ENCODE measurements around the gene DNAH8. TPM values are rescaled to one million over a fixed set of nuclear protein-coding genes. Genes with fewer than 3 reads are reported as not detected.

The DNAH8 gene
- polyA plus RNA-seq, 4 donors: 0.35 to 0.57 (median 0.39) TPM

DNA sequence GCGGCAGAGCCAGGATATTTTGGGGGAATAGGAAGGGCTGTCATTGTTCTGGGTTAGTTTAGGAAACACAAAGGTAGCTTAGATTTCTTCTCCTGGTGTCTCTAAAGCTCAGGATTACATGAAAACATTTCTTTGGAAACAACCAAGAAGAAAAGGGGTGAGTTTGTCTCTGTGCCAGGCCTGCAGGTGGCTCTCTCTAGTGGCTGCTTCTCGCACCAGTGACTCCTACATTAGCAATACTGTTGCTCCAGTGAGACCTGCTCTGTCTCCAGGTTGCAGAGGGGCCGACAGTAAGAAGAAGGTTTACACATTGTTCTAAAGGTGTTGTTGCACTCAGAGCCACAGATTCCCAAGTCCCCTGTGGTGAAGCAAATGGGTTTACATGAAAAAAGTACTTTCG lies 228.9 kb downstream of the DNAH8 start:
- DNase-seq (ENCODE audit: low read depth in 4 of 4, low spot score in 2 of 4): no peak

DNA sequence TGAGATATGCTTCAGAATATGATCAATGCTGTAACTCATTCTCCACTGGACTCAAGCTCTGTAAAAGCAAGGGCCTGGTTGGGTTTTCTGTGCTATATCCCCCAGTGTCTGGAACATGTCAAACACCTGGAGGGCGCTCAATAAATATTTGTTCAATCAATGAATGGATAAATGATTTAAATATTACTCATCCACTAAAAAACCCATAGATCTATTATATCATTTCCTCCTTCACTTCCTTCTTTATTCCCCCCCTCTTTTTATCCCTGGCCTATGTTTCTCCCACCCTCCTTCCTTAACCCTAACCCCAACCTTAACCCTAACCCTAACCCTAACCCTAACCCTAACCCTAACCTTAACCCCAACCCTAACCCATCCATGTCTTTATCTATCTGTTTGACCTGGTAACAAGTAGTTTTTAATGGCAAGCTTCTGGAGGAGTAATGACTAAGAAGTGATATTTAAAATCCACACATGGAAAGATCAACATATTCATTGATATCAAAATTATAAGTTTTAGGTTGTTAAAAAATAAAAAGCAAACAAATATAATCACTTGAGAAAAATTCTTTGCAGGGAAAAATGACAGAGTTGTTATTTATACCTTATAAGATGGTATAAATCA lies 229.7 kb downstream of the DNAH8 start:
- no peak for DNase-seq (ENCODE audit: low read depth in 4 of 4, low spot score in 2 of 4)

DNA sequence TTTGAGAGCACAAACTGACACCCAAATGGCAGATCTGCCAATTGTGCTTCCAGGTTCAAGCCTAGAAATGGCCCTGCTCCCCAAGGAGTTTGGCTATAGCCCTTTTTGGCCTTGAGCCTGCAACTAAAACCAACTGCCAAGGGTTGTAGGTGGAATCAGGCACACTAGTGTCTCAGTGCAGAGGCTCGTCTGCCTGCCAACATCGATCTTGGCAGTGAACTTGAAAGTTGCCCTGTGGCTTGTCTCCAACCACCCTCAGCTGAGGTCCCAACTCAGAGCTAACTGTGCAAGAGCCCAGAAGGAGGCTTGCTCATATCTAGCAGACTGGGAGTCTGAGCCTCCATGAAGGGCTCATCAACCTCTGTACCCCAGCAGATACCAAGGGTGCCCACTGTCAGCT lies 240.8 kb downstream of the DNAH8 start:
- no peak for DNase-seq (ENCODE audit: low read depth in 4 of 4, low spot score in 2 of 4)

DNA sequence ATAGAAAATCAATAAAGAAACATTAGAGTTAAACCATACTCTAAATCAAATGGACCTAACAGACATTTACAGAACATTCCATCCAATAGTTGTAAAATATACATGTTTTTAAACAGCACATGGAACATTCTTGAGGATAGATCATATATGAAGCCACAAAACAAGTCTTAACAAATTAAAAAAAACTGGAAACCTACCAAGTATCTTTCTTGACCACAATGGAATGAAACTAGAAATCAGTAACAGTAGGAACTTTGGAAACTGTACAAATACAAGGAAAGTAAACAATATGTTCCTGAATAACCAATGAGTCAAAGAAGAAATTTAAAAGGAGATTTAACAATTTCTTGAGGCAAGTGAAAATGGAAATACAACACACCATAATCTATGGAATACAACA lies 242.3 kb downstream of the DNAH8 start:
- DNase-seq (ENCODE audit: low read depth in 4 of 4, low spot score in 2 of 4): no peak

DNA sequence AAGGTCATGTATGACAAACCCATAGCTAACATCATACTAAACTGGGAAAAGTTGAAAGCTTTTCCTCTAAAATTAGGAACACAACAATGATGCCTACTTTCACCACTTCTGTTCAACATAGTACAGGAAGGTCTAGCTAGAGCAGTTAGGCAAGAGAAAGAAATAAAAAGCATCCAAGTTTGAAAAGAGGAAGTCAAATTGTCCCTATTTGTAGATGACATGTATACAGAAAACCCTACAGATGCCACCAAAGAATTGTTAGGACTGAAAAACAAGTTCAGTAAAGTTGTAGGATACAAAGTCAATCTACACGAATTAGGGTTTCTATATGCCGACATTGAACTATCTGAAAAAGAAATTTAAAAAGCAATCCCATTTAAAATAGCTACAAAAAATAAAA lies 244.0 kb downstream of the DNAH8 start:
- DNase-seq (ENCODE audit: low read depth in 4 of 4, low spot score in 2 of 4): no peak

DNA sequence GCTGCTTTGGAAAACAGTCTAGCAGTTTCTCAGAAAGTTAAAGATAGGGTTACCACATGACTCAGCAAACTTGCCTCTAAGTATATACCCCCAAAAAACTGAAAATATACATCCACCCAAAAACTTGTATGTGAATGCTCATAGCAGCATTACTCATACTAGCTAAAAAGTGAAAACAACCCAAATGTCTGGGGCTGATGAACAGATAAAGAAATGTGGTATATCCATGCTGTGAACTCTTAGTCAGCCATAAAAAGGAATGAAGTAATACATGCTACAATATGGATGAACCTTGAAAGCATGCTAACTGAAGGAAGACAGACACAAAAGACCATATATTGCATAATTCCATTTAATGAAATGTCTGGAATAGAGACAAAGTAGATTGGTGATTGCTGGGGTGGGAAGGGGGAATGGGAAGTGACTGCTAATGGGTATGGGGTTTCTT lies 253.6 kb downstream of the DNAH8 start:
- DNase-seq (ENCODE audit: low read depth in 4 of 4, low spot score in 2 of 4): no peak

DNA sequence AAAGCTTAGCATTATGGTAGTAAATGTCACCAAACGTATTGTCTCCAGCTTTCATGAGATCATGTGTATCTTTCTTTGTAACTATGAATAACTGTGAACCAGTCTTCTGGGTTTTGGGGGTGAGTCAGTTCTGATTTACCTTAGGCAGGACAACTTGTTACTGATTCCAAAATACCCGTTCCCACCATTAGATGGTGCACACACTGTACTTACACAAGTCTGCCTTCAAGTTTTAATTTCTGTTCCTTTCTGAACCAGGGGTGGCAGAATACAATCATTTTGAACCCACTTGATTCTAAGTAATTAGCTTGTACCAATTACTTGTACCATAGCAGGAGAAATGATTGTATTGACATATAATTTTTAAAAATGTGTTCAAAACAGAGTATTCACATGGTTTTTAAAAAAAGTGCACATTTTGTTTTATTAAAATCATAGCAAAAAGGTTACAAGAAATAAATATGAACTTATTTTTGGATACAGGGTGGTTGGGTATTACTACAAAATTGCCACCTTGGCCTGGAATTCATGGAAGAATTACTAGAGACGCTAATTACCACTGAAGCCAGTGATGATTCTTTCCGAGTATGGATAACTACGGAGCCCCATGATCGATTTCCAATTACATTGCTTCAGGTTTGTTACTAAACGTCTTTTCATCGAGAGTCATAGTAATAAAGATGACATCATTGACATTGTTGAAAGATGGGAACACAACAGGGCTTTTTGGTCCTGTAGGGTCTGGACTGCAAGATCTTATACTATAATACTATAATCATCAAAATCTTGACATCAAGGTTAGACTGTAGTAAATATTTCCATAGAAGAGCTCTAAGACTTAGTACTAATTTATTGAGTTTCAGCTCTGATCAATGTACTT lies 258.3 kb downstream of the DNAH8 start:
- DNase-seq (ENCODE audit: low read depth in 4 of 4, low spot score in 2 of 4): peak in 2 of 4 donors; percentile 15 to 25

DNA sequence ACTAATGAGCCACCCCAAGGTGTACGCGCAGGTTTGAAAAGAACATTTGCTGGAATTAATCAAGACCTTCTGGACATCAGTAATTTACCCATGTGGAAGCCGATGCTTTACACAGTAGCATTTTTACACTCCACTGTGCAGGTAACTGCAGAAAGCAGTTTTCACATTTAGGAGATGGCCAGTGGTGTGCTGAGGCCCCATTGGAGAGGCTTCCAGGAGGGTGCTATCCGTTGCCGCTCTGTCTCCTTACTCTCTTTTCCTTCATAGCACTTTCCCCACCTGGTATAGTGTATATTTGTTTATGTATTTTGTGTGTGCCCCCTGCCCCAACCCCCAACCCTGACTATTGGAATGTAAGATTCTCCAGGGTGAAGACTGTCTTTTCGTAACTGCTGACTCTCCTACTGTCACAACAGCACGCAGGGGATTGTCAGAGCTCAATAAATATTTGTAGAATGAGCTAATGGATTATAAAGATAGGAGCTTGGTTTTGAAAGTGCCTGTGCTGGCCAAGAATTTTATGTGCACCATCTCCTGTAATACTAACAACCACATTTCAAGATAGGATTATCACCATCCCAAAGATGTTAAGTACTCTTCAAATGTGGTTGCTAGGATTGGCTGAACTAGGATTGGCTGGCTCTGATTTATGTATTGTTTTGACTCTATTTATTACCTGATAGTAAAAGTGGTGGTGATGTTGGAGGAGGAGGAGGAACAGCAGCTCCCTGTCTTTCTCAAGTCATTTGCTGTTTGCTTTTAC lies 259.5 kb downstream of the DNAH8 start:
- DNase-seq (ENCODE audit: low read depth in 4 of 4, low spot score in 2 of 4): no peak

DNA sequence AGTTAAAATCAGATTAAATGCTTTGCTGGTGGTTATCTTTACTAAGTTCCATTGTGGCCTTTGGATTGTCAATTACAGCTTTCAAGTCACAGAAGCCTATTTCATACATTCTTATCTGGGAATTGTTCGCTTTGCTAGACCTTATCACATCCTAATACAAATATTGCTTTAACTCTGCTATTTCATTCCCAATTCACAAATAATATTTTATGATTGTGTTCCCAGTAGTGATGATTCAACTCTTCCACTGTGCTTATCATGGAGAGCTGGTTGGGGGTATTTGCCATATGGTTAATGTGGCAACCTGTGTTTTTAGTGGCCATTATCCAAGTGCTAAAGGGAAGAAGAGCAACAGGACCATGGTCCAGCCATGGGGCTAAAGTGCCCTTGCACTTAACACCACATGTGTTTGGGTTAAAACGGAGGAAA lies 260.5 kb downstream of the DNAH8 start:
- DNase-seq (ENCODE audit: low read depth in 4 of 4, low spot score in 2 of 4): no peak

DNA sequence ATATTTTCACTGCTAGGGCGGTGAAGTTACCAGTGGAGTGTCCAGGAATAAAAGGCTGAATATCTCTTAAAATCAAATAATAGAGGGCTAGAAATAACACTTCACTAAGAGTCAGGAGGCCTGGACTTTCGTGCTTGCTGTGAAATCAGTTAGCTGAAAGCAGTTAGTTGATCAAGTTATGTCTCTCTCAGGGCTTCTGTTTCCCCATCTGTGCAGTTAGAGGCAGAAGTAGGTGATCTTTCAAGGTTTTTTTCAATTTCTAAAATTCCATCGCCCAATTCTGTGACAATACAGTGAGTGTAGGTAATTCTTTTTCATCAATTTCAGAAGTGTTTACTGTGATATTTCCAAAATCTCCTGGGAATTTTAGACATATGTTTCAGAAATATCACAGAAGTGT lies 260.9 kb downstream of the DNAH8 start:
- no peak for DNase-seq (ENCODE audit: low read depth in 4 of 4, low spot score in 2 of 4)

DNA sequence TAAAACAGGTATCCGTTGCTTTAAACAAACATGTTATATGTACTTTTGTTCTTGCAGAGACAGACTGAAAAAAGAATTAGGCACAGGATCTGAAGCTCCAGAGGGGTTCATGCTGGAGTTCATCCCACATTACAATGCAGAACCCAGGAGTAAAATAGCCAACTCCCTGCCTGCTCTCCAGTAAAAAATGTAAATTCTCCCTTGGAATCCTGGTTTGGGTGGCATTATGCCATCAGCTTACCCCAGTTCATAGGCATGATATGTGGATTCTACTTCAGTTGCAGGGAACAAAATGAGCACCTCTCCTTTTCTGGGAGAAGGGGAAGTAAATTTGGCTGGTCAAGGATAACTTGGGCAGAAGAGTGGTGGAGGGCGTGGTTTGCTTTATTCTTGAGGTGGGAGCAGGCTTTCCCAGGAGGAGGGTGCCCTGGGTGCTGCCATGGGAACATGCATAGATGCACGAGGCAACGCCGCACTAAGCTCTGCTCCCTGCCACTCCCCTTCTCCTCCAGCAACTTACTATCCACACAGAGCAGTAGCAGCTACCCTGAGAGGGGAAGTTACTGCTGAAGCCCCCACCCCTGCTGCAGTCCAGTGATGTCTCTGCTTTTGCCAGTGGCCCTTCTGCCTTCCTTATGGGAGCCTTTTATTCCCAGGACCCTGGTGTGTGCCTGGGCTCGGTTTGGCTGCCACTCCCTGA lies 261.8 kb downstream of the DNAH8 start:
- no peak for DNase-seq (ENCODE audit: low read depth in 4 of 4, low spot score in 2 of 4)

DNA sequence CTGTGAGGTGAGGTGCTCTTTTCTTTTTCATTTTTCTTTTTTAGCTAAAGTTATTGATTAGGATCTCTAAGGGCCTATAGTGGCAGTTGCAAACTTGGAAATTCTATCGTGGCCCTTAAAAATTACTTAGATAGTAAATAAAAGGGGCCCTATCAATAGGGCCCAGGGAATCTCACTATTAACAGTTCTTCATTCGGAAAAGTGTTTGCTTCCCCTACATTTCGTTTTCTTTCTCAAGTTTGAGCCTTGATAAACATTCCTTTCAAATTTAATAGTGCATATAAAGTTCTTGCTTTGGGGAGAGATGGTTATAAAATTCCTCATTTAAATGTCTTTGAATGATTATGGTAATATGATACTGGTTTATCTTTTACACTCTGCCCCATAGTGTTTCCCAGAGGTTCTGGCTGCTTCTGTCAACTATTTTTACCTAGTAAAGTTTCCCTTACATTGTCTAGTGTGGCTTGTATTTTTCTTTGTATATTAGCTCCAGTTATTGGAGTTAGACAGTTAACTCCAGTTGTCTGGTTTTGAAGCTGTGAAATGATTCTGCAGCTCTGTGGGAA lies 263.1 kb downstream of the DNAH8 start:
- DNase-seq (ENCODE audit: low read depth in 4 of 4, low spot score in 2 of 4): no peak

DNA sequence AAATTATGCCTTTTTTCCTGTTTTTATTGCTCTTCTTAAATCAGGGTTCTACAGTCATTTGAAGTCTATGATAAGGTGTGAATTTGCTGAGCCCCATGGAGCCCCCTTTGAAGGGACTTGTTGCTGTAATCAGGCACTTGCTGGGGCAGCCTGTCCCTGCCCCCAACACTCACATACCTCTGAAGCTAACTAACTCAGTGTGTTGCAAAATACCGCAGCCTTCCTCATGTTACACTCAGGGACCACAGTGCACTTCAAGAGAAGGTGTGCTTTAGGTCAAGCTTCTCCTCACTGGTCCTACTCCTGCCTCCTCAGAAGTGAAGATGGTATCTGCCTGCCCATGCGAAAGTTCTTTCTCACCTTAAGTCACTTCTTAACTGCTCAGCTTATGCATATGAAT lies 267.4 kb downstream of the DNAH8 start:
- no peak for DNase-seq (ENCODE audit: low read depth in 4 of 4, low spot score in 2 of 4)

DNA sequence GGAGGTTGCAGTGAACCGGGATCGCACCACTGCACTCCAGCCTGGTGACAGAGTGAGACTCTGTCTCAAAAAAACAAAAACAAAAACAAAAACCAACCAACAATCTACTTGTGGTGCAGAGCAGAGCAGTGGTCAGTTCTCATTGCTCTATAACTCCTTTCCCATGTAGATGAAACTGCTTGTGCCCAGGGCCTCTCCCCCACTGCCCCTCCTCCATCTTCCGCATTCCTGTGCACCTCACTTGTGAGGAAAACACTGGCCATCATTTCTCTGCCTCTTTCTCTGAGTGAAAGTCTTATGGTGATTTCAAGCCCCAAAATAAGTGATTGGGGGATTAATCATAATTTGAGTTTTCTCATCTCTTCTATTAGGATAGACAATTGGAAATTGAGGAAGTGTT lies 269.6 kb downstream of the DNAH8 start:
- no peak for DNase-seq (ENCODE audit: low read depth in 4 of 4, low spot score in 2 of 4)

DNA sequence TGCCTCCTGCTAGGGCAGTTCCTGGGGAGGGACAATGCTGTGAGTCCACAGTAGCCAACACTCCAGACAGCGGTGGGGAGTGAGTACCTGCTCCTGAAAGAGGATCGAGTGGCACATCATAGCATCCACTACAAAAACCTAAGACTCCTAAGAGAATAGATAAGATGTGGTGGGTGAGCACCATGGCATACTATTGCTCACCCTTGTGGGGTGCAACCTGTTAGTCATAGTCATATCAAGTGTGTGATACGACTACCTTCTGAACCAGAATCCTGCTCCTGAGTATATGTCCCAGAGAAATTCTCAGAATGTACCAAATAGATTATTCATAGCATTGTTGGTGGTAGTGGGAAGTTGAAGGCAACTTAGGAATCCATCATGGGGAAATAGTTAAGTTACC lies 270.7 kb downstream of the DNAH8 start:
- no peak for DNase-seq (ENCODE audit: low read depth in 4 of 4, low spot score in 2 of 4)

DNA sequence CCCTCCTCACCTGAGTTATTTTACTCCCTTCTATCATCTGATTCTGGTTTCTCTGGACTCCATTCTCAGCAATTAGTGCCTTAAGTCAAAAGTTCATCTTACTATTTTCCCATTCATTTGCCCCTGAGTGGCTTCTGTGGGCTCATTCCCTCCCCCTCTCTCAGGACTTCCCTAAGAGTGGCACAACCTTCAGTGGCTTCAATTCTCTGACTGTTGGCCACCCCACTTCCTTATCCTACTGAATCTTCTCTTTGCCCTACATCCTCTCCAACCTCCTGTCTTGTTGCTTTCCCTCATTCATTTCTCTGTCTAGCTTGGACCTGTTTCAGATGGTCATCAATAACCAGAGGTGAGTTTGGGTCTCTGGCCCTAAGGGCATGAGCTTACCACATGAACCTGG lies 272.4 kb downstream of the DNAH8 start:
- DNase-seq (ENCODE audit: low read depth in 4 of 4, low spot score in 2 of 4): no peak

DNA sequence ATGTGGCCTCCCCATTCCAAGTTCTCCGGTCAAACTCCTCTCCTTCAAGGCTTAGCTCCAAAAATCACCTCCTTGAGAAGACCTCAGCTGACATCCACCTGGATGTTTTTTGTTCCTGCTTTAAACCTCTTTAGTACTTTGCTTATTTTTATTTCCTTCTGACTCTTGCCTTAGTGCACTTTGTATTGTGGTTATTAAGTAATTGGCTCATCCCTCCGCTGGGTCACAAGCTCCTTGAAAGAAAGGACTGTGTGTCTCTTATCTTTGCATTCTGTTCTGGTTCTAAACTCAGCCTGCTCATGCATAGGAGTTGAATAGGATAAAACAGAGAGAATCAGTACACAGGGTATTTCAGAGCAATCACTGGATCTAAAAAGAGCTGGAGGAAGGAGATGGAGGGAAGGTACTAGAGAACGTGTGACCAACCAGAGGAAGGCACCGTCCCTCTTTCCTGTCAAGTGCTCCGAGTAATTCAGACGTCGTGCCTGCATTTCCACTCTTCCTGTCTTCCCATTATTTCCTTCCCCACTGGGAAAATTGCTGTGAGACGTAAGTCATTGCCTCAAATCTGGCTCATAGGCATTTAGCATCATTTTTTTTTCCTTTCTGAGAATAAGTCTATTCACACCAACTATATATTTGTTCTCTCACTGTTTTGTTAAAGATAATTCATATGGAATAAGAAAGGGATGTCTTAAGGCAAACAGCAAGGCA lies 273.8 kb downstream of the DNAH8 start:
- DNase-seq (ENCODE audit: low read depth in 4 of 4, low spot score in 2 of 4): no peak

DNA sequence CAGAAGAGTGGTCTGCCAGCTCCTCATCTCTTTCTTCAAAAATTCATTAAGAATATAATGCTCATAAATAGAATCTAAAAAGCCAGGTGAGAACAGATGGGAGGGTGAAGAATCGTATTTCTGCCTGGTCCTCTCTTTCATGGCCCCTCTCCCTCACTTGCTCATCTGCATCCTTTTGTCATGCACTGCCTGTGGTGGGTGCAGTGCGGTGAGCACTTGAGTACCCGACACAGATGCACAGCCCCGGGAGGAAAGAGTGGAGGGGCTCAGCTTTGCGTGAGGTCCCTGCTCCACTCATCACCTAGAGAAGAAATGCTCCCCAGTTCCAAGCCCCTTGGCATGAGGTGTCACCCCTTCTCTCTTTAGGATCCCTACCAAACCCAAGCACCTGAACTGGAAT lies 275.4 kb downstream of the DNAH8 start:
- DNase-seq (ENCODE audit: low read depth in 4 of 4, low spot score in 2 of 4): no peak

DNA sequence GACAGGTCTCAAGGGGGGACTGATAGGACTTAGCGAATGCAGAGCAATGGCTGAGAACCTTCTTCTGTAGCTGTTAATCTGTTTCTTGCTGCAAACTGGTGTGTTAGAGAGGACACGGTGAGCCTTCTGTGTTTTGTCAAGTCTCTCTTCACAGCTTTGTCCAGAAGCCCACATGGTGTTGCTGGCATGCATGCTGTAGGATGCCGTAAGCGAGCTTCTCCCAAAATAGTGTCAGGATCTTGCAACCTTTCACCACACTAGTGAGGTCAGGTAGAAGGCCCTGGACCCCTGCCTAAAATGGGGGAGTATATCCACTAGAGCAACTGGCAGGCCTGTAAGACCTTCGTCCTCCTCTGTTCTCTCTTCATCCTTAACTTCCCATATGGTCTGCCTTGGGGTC lies 281.6 kb downstream of the DNAH8 start:
- DNase-seq (ENCODE audit: low read depth in 4 of 4, low spot score in 2 of 4): no peak
